Measurements from ENCODE around the gene HECTD1.
"Not testable (repeated sequence)": the region's sequence is repeated elsewhere in the genome, so short reads cannot be mapped to it uniquely, and the experiment has no call there.

The HECTD1 gene

GRCh38 chr14:31069343-31069742 is 138.2 kb downstream of the HECTD1 start:
- no peak for TF ChIP-seq CTCF (IDR thresholded peaks at IDR 0.05; ENCODE audit: low read depth, low read length)
- H3K9me3 ChIP-seq (ENCODE audit: severe bottlenecking): no peaks in the 10 kb centered on the region
- no peak overlapping the region for H3K27ac ChIP-seq
- H3K4me3 ChIP-seq (ENCODE audit: low read depth, low read length): no peak overlapping the region
- DNase-seq: no peak
- H3K27me3 ChIP-seq (ENCODE audit: insufficient read depth, low read depth, severe bottlenecking): no peaks in the 10 kb centered on the region
- H3K36me3 ChIP-seq: no peaks in the 10 kb centered on the region

- H3K9me3 ChIP-seq (ENCODE audit: severe bottlenecking): no peaks in the 10 kb centered on the region
- TF ChIP-seq CTCF (IDR thresholded peaks at IDR 0.05; ENCODE audit: low read depth, low read length): no peak
- no peak overlapping the region for H3K27ac ChIP-seq
- DNase-seq: no peak
- no peaks in the 10 kb centered on the region for H3K27me3 ChIP-seq (ENCODE audit: insufficient read depth, low read depth, severe bottlenecking)
- no peaks in the 10 kb centered on the region for H3K36me3 ChIP-seq
- H3K4me3 ChIP-seq (ENCODE audit: low read depth, low read length): no peak overlapping the region
Observed at GRCh38 chr14:31068235-31068634, 139.4 kb downstream of the HECTD1 start.

- DNase-seq; H3K4me3 ChIP-seq (ENCODE audit: low read depth, low read length); H3K27me3 ChIP-seq (ENCODE audit: insufficient read depth, low read depth, severe bottlenecking); H3K27ac ChIP-seq; H3K36me3 ChIP-seq; H3K9me3 ChIP-seq (ENCODE audit: severe bottlenecking): not testable (repeated sequence)
Observed at GRCh38 chr14:31062908-31063307, 144.7 kb downstream of the HECTD1 start.

- no peaks in the 10 kb centered on the region for H3K9me3 ChIP-seq (ENCODE audit: severe bottlenecking)
- H3K36me3 ChIP-seq: no peaks in the 10 kb centered on the region
- H3K27ac ChIP-seq: peak overlapping the region; percentile 36
- DNase-seq: no peak
- H3K4me3 ChIP-seq (ENCODE audit: low read depth, low read length): no peak overlapping the region
- no peaks in the 10 kb centered on the region for H3K27me3 ChIP-seq (ENCODE audit: insufficient read depth, low read depth, severe bottlenecking)
- no peak for TF ChIP-seq CTCF (IDR thresholded peaks at IDR 0.05; ENCODE audit: low read depth, low read length)
Observed at GRCh38 chr14:31060253-31060875, 147.2 kb downstream of the HECTD1 start.

- Histone ChIP-seq H3K4me3 (ENCODE audit: low read depth, low read length) (no peak overlapping the region), H3K27me3 (ENCODE audit: insufficient read depth, low read depth, severe bottlenecking) (no peaks in the 10 kb centered on the region), H3K27ac (peak overlapping the region; percentile 57), H3K36me3 (no peaks in the 10 kb centered on the region), H3K9me3 (ENCODE audit: severe bottlenecking) (no peaks in the 10 kb centered on the region)
- no peak for TF ChIP-seq CTCF (IDR thresholded peaks at IDR 0.05; ENCODE audit: low read depth, low read length)
- DNase-seq: peak; percentile 86
Observed at GRCh38 chr14:31059152-31059924, 148.3 kb downstream of the HECTD1 start.

- no peak for TF ChIP-seq CTCF (IDR thresholded peaks at IDR 0.05; ENCODE audit: low read depth, low read length)
- DNase-seq: peak; percentile 72
- Histone ChIP-seq H3K27me3 (ENCODE audit: insufficient read depth, low read depth, severe bottlenecking) (no peaks in the 10 kb centered on the region), H3K4me3 (ENCODE audit: low read depth, low read length) (no peak overlapping the region), H3K27ac (peak overlapping the region; percentile 76), H3K9me3 (ENCODE audit: severe bottlenecking) (no peaks in the 10 kb centered on the region), H3K36me3 (no peaks in the 10 kb centered on the region)
Observed at GRCh38 chr14:31057701-31058364, 149.8 kb downstream of the HECTD1 start.

All from WERI-Rb-1 (cell line).